Hepatocyte (in vitro differentiated cells): ENCODE measurements around the gene UQCC3. TPM values are rescaled to one million over a fixed set of nuclear protein-coding genes. Genes with fewer than 3 reads are reported as not detected.
A peak's percentile ranks its signal among the peaks of the same experiment; 100 is the strongest.

Source experiments
- DNase-seq: peaks from one replicate; pipeline ENCODE4 v3.0.0-alpha.2; 2016; ENCODE audit warnings: low spot score
- H2AFZ ChIP-seq: fragments of 200-600 bp; sonication (generic); 2 replicates; pipeline ENCODE4 v1.6.0; 2016; ENCODE audit warnings: antibody characterized with exemption, mild to moderate bottlenecking
- H3K27ac ChIP-seq: fragments of 200-600 bp; sonication (generic); 2 replicates; pipeline ENCODE4 v1.5.1; 2016; ENCODE audit warnings: mild to moderate bottlenecking
- H3K27me3 ChIP-seq: fragments of 200-600 bp; sonication (generic); 2 replicates; pipeline ENCODE4 v1.6.1; 2016
- H3K36me3 ChIP-seq: fragments of 200-600 bp; sonication (generic); replicated peaks from 2 replicates; pipeline ENCODE4 v1.5.1; 2016; ENCODE audit warnings: low read depth; ENCODE audit not compliant: insufficient read depth
- H3K4me1 ChIP-seq: fragments of 200-600 bp; sonication (generic); 2 replicates; pipeline ENCODE4 v1.5.1; 2016; ENCODE audit warnings: mild to moderate bottlenecking, moderate library complexity; ENCODE audit not compliant: insufficient read depth
- H3K4me2 ChIP-seq: fragments of 200-600 bp; sonication (generic); 2 replicates; pipeline ENCODE4 v1.6.0; 2016
- H3K4me3 ChIP-seq: fragments of 200-600 bp; sonication (generic); 2 replicates; pipeline ENCODE4 v1.5.1; 2016; ENCODE audit warnings: mild to moderate bottlenecking
- H3K79me2 ChIP-seq: fragments of 200-600 bp; sonication (generic); 2 replicates; pipeline ENCODE4 v1.6.0; 2017; ENCODE audit warnings: mild to moderate bottlenecking
- H3K9me2 ChIP-seq: fragments of 200-600 bp; sonication (generic); replicated peaks from 2 replicates; pipeline ENCODE4 v1.6.0; 2017; ENCODE audit warnings: mild to moderate bottlenecking; ENCODE audit not compliant: insufficient read depth
- H3K9me3 ChIP-seq: fragments of 200-600 bp; sonication (generic); 2 replicates; pipeline ENCODE4 v1.5.1; 2016; ENCODE audit warnings: low read depth, mild to moderate bottlenecking
- H4K20me1 ChIP-seq: fragments of 200-600 bp; sonication (generic); 2 replicates; pipeline ENCODE4 v1.6.0; 2016; ENCODE audit warnings: mild to moderate bottlenecking; ENCODE audit not compliant: insufficient read depth, poor library complexity, severe bottlenecking
- CTCF ChIP-seq: fragments of 200-600 bp; sonication (generic); IDR thresholded peaks from 2 replicates; pipeline ENCODE4 v1.5.1; 2016; ENCODE audit warnings: antibody characterized with exemption, mild to moderate bottlenecking; ENCODE audit not compliant: poor library complexity
- EZH2 ChIP-seq: fragments of 200-600 bp; sonication (generic); IDR thresholded peaks from 2 replicates; pipeline ENCODE4 v1.6.1; 2016; ENCODE audit warnings: antibody characterized with exemption, mild to moderate bottlenecking, borderline replicate concordance
- EZH2phosphoT487 ChIP-seq: fragments of 200-600 bp; sonication (generic); IDR thresholded peaks from one replicate; pipeline ENCODE4 v1.6.1; 2018; ENCODE audit warnings: antibody characterized with exemption, mild to moderate bottlenecking, low read depth, moderate library complexity; ENCODE audit not compliant: unreplicated experiment, severe bottlenecking
- WGBS: methylation state at CpG from one replicate; pipeline ENCODE4 v1.1.6; 2016; ENCODE audit warnings: low lambda C conversion rate; ENCODE audit errors: missing lambda C conversion rate; 5-methylcytosine and 5-hydroxymethylcytosine counted together
- polyA plus RNA-seq: library from polyadenylated mRNA; unstranded; fragments of >200 nt; fragmentation: Nextera tagmentation; extraction: Ambion mirVana; gene quantifications from 2 replicates; pipeline ENCODE4 v1.2.1, GENCODE V29; 2016
- total RNA-seq: library from RNA; depleted of rRNA; stranded (reverse); fragments of >200 nt; gene quantifications from 2 replicates; pipeline ENCODE4 v1.2.3, GENCODE V29; 2014

The UQCC3 gene
- total and polyA plus RNA-seq, 2 experiments from 2014 or later = 8.9 to 17.0 TPM

- DNase-seq = no peak
- H3K4me3 ChIP-seq = no peak overlapping the region
- no peaks in the 10 kb centered on the region for H3K27me3 ChIP-seq
- H4K20me1 ChIP-seq = no peaks in the 10 kb centered on the region
- H3K9me2 ChIP-seq = no peaks in the 10 kb centered on the region
- H2AFZ ChIP-seq = no peak overlapping the region
- peaks cover 13% of the 10 kb centered on the region for H3K4me1 ChIP-seq
- 93% methylated on average over 7 of the region's 7 CpGs for WGBS
- peaks cover 13% of the 10 kb centered on the region for H3K79me2 ChIP-seq
- TF ChIP-seq CTCF (no peak), EZH2phosphoT487 (no peak), EZH2 (no peak)
- no peaks in the 10 kb centered on the region for H3K36me3 ChIP-seq
- no peak overlapping the region for H3K27ac ChIP-seq
- H3K9me3 ChIP-seq = no peaks in the 10 kb centered on the region
- no peak overlapping the region for H3K4me2 ChIP-seq
These were observed 11.0 kb downstream of the UQCC3 start for GRCh38 chr11:62682518-62682917.

- no peak overlapping the region for H3K4me2 ChIP-seq
- H3K36me3 ChIP-seq = no peaks in the 10 kb centered on the region
- TF ChIP-seq EZH2phosphoT487 (no peak), CTCF (no peak), EZH2 (no peak)
- peaks cover 6% of the 10 kb centered on the region for H3K4me1 ChIP-seq
- no peaks in the 10 kb centered on the region for H3K27me3 ChIP-seq
- 81% methylated on average over 70 of the region's 74 CpGs for WGBS
- H3K4me3 ChIP-seq = no peak overlapping the region
- H3K9me2 ChIP-seq = no peaks in the 10 kb centered on the region
- no peaks in the 10 kb centered on the region for H4K20me1 ChIP-seq
- no peaks in the 10 kb centered on the region for H3K79me2 ChIP-seq
- no peak overlapping the region for H3K27ac ChIP-seq
- H2AFZ ChIP-seq = no peak overlapping the region
- no peaks in the 10 kb centered on the region for H3K9me3 ChIP-seq
- no peak for DNase-seq
These were observed 16.3 kb downstream of the UQCC3 start for GRCh38 chr11:62687508-62688396.

GRCh38 chr11:62688491-62688890 is 17.0 kb downstream of the UQCC3 start:
- Histone ChIP-seq H3K4me1 (peaks cover 6% of the 10 kb centered on the region), H4K20me1 (no peaks in the 10 kb centered on the region), H3K27me3 (no peaks in the 10 kb centered on the region), H3K9me3 (no peaks in the 10 kb centered on the region), H3K4me3 (no peak overlapping the region), H3K9me2 (no peaks in the 10 kb centered on the region), H3K4me2 (peak overlapping the region; percentile 20), H3K36me3 (no peaks in the 10 kb centered on the region), H2AFZ (no peak overlapping the region), H3K79me2 (no peaks in the 10 kb centered on the region), H3K27ac (no peak overlapping the region)
- WGBS = 23% methylated on average over 1 of the region's 1 CpG
- DNase-seq = no peak
- no peak for TF ChIP-seq EZH2phosphoT487
- TF ChIP-seq CTCF = no peak
- no peak for TF ChIP-seq EZH2
